HS-27A (cell line): Measurements from ENCODE around the gene CCL24.
"Not testable (repeated sequence)": the region's sequence is repeated elsewhere in the genome, so short reads cannot be mapped to it uniquely, and the experiment has no call there.

ENCODE experiments used
- DNase-seq: peaks from one replicate; pipeline ENCODE4 v3.0.0-alpha.2; 2012; ENCODE audit warnings: low read depth, missing footprints

CCL24 gene

GRCh38 chr7:75780647-75781273, 32.8 kb downstream of the CCL24 start:
- not testable (repeated sequence) for DNase-seq

DNA sequence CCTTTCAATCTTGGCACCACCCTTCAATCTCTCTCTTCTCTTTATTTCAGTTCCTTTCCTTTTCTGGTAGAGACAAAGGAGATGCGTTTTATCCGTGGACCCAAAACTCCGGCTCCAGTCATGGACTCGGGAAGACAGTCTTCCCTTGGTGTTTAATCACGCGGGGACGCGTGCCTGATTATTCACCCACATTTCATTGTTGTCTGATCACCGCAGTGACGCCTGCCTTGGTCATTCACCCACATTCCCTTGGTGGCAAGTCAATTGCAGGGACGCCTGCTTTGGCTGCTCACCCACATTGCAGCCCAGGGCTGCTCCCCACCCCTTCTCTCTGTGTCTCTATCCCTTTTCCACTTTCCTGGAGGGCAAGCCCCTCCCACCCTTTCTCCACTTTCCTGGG, 34.1 kb downstream of the CCL24 start:
- not testable (repeated sequence) for DNase-seq

- DNase-seq, result not testable (repeated sequence)
These were observed 34.6 kb downstream of the CCL24 start for GRCh38 chr7:75779035-75779434.

GRCh38 chr7:75776295-75776971, 37.2 kb downstream of the CCL24 start:
- peak; percentile 45 for DNase-seq

DNA sequence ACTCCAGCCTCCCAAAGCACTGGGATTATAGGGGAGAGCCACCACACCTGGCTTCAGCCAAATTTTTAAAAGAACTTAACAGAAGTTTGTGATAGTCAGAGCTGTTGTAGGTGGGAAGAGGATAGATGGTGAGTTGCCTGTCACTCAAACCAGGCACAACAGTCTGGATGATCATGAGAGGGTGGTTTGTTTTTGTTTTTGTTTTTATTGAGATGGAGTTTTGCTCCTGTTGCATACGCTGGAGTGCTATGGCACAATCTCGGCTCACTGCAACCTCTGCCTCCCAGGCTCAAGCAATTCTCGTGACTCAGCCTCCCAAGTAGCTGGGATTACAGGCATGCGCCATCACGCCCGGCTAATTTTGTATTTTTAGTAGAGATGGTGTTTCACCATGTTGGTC, 39.6 kb downstream of the CCL24 start:
- not testable (repeated sequence) for DNase-seq

GRCh38 chr7:75772081-75773077, 41.2 kb downstream of the CCL24 start, which contains the start of gene CCL26:
TSS of gene CCL26 (minus strand) at chr7:75772211. CDS start at chr7:75772176, 35 bp downstream.
- DNase-seq, result peak; percentile 81

DNA sequence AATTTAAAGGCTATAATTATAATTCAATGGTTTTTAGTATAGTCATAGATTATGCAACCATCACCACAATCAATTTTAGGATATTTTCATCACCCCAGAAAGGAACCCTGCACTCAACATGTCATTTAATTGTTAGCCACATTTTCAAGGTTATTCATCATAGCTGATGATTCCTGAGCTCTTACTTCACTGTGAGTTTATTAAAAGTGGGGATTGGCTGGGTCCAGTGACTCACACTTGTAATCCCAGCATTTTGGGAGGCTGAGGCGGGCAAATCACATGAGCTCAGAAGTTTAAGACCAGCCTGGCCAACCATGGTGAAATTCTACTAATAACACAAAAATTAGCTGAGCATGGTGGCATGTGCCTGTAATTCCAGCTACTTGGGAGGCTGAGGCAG, 42.4 kb downstream of the CCL24 start:
- DNase-seq, result peak; percentile 40

DNA sequence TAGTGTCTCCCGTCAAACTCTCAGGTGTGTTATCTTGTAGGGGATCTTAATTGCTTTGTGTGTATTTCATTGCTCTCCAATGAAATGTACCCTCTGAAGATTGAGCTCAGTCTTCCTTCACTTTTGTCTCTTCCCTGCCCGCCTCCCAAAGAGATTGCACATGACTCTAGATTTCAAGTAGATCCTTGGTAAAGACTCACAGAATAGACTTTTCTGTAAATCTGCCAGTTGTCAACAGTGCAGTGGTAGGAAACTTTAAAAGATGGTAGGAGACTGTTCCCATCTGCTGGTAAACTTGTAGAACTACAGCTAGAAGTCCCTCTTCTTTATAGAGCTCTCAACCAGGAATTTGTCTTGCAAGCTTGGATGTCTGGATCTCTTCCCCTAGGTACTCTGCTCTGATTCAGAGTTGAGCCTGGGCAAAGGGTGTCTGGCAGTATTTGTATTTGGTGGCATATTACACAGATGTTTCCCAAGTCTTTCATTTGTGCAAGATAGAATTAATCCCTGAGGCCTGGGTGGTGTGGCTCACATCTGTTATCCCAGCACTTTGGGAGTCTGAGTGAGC, 51.2 kb downstream of the CCL24 start:
- no peak for DNase-seq

DNA sequence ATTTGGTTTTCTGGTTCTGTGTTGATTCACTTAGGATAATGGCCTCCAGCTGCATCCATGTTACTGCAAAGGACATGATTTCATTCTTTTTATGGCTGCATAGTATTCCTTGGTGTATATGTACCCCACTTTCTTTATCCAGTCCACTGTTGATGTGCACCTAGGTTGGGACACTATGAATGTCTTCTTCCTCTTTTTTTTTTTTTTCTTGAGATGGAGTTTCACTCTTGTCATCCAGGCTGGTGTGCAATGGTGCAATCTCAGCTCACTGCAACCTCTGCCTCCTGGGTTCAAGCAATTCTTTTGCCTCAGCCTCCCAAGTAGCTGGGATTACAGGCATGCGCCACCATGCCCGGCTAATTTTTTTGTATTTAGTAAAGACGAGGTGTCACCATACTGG, 51.8 kb downstream of the CCL24 start:
- DNase-seq, result not testable (repeated sequence)
